Mesendoderm (in vitro differentiated cells): ENCODE results near the gene TMEM217.

Experiments used
- DNase-seq: peaks from one replicate; pipeline ENCODE4 v3.0.0; 2013
- H2AK5ac ChIP-seq: 2 replicates; pipeline ENCODE4 v1.6.1; 2013; ENCODE audit warnings: low read length, inconsistent platforms
- H2BK120ac ChIP-seq: 2 replicates; pipeline ENCODE4 v1.6.1; 2013; ENCODE audit warnings: low read depth, mild to moderate bottlenecking, low read length, moderate library complexity, mixed read lengths
- H2BK15ac ChIP-seq: replicated peaks from 2 replicates; pipeline ENCODE4 v1.6.1; 2013; ENCODE audit warnings: low read depth, mild to moderate bottlenecking, moderate library complexity
- H2BK5ac ChIP-seq: 2 replicates; pipeline ENCODE4 v1.6.1; 2013; ENCODE audit warnings: low read length, inconsistent platforms
- H3K18ac ChIP-seq: 2 replicates; pipeline ENCODE4 v1.6.1; 2013; ENCODE audit warnings: mild to moderate bottlenecking, low read length, mixed read lengths
- H3K23ac ChIP-seq: one replicate; pipeline ENCODE4 v1.6.1; 2013; ENCODE audit warnings: low read length
- H3K27ac ChIP-seq: 2 replicates; pipeline ENCODE4 v1.5.1; 2013; ENCODE audit warnings: low read depth, mild to moderate bottlenecking, inconsistent platforms, low read length, moderate library complexity
- H3K27me3 ChIP-seq: 2 replicates; pipeline ENCODE4 v1.6.1; 2013; ENCODE audit warnings: low read length, control low read depth, mild to moderate bottlenecking, inconsistent platforms; ENCODE audit not compliant: insufficient read depth, poor library complexity
- H3K36me3 ChIP-seq: 2 replicates; pipeline ENCODE4 v1.6.1; 2013; ENCODE audit warnings: low read length, inconsistent platforms; ENCODE audit not compliant: control insufficient read depth, insufficient read depth
- H3K4ac ChIP-seq: one replicate; pipeline ENCODE4 v1.6.1; 2013; ENCODE audit warnings: low read depth, mild to moderate bottlenecking, low read length, moderate library complexity
- H3K4me1 ChIP-seq: 2 replicates; pipeline ENCODE4 v1.6.1; 2013; ENCODE audit warnings: low read depth, low read length, inconsistent platforms; ENCODE audit not compliant: control insufficient read depth
- H3K4me2 ChIP-seq: 2 replicates; pipeline ENCODE4 v1.6.1; 2013; ENCODE audit warnings: low read length
- H3K4me3 ChIP-seq: 2 replicates; pipeline ENCODE4 v1.5.1; 2013; ENCODE audit warnings: mild to moderate bottlenecking, low read length
- H3K56ac ChIP-seq: one replicate; pipeline ENCODE4 v1.6.1; 2013; ENCODE audit warnings: low read length
- H3K79me1 ChIP-seq: 2 replicates; pipeline ENCODE4 v1.6.1; 2013; ENCODE audit warnings: low read length, inconsistent platforms
- H3K79me2 ChIP-seq: 2 replicates; pipeline ENCODE4 v1.6.1; 2013; ENCODE audit warnings: mild to moderate bottlenecking, low read length; ENCODE audit not compliant: control insufficient read depth, insufficient read depth
- H3K9ac ChIP-seq: 2 replicates; pipeline ENCODE4 v1.6.1; 2013; ENCODE audit warnings: low read length, inconsistent platforms
- H4K5ac ChIP-seq: one replicate; pipeline ENCODE4 v1.6.1; 2013; ENCODE audit warnings: low read length
- H4K8ac ChIP-seq: one replicate; pipeline ENCODE4 v1.6.1; 2013; ENCODE audit warnings: low read depth, mild to moderate bottlenecking, control low read depth, low read length, moderate library complexity
- WGBS: extraction: QIAGEN DNeasy Blood & Tissue Kit; methylation state at CpG from one replicate; pipeline ENCODE4 v1.1.7; 2013; ENCODE audit warnings: low lambda C conversion rate, missing lambda C conversion rate; ENCODE audit not compliant: insufficient coverage; ENCODE audit errors: extremely low coverage; 5-methylcytosine and 5-hydroxymethylcytosine counted together

TMEM217 gene

DNA sequence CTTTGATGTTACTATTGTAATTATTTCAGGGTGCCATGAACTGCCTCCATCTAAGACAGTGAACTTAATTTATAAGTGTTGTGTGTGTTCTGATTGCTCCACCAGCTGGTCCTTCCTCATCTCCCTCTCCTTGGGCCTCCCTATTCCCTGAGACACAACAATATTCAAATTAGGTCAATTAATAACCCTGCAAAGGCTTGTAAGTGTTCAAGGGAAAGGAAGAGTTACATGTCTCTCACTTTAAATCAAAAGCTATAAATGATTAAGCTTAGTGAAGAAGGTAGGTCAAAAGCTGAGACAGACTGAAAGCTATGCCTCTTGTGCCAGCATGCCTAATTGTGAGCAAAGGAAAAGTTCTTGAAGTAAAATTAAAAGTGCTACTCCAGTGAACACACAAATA lies 35.5 kb upstream of the TMEM217 start:
- Histone ChIP-seq H3K18ac (no peak overlapping the region), H4K5ac (no peak overlapping the region), H2BK120ac (no peak overlapping the region), H3K27me3 (no peaks in the 10 kb centered on the region), H3K56ac (no peak overlapping the region), H3K4me2 (no peak overlapping the region), H2AK5ac (no peak overlapping the region), H3K23ac (no peak overlapping the region), H3K4ac (no peak overlapping the region), H3K4me1 (no peaks in the 10 kb centered on the region), H3K36me3 (peaks cover 4% of the 10 kb centered on the region), H3K9ac (no peak overlapping the region), H3K79me2 (no peaks in the 10 kb centered on the region), H3K79me1 (no peaks in the 10 kb centered on the region), H4K8ac (no peak overlapping the region), H2BK5ac (no peak overlapping the region), H3K27ac (no peak overlapping the region), H3K4me3 (no peak overlapping the region), H2BK15ac (no peak overlapping the region)
- no peak for DNase-seq

DNA sequence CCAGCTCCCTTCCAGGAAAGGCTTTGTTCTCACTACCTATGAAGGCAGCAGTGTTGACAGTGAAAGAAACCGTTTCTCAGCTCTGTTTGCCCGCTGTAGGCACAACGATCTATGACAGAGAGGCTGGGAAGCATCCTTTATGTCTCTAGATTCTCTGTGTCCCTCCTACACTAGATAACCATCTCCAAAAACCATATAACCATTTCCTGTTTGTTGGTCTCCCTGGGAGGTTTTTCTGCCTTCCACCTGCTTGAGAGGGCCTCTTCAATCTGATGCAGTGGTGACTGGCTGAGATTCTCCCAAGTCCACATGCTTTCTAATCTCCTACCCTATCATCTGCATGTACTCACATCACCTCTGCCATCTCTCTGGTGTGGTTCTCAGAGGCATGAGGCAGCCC lies 32.0 kb upstream of the TMEM217 start:
- no peak overlapping the region for H2AK5ac ChIP-seq
- H2BK15ac ChIP-seq: no peak overlapping the region
- peak; percentile 27 for DNase-seq
- H3K4me3 ChIP-seq: no peak overlapping the region
- H2BK5ac ChIP-seq: no peak overlapping the region
- H3K79me1 ChIP-seq: no peaks in the 10 kb centered on the region
- no CpG with 5 or more reads among the region's 3 CpGs for WGBS
- no peak overlapping the region for H2BK120ac ChIP-seq
- H4K5ac ChIP-seq: no peak overlapping the region
- H3K9ac ChIP-seq: no peak overlapping the region
- no peak overlapping the region for H3K23ac ChIP-seq
- no peaks in the 10 kb centered on the region for H3K79me2 ChIP-seq
- H3K4me1 ChIP-seq: no peaks in the 10 kb centered on the region
- no peak overlapping the region for H3K4me2 ChIP-seq
- H3K56ac ChIP-seq: no peak overlapping the region
- H3K4ac ChIP-seq: no peak overlapping the region
- no peak overlapping the region for H3K27ac ChIP-seq
- H3K18ac ChIP-seq: no peak overlapping the region
- H4K8ac ChIP-seq: no peak overlapping the region
- peaks cover 4% of the 10 kb centered on the region for H3K36me3 ChIP-seq
- no peaks in the 10 kb centered on the region for H3K27me3 ChIP-seq

DNA sequence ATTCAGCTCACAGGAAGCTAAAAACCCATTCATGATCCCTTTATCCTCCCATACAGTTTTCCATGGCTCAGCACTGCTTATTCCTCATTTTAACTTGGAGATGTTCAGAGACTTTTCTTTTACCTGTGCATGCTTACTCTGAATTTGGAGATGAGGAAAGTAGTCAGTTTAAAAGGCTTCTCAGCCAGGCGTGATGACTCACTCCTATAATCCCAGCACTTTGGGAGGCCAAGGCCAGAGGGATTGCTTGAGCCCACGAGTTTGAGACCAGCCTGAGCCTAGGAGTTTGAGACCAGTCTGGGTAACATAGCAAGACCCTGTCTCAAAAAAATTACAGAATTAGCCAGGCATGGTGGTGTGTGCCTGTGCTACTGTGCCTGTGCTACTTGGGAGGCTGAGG lies 30.3 kb upstream of the TMEM217 start:
- Histone ChIP-seq H2AK5ac (no peak overlapping the region), H3K27me3 (no peaks in the 10 kb centered on the region), H3K4me2 (no peak overlapping the region), H3K4me3 (no peak overlapping the region), H3K56ac (no peak overlapping the region), H3K18ac (no peak overlapping the region), H3K9ac (no peak overlapping the region), H2BK5ac (no peak overlapping the region), H3K79me1 (no peaks in the 10 kb centered on the region), H2BK15ac (no peak overlapping the region), H3K23ac (no peak overlapping the region), H4K5ac (no peak overlapping the region), H3K36me3 (peaks cover 10% of the 10 kb centered on the region), H4K8ac (no peak overlapping the region), H3K27ac (no peak overlapping the region), H3K4me1 (no peaks in the 10 kb centered on the region), H2BK120ac (no peak overlapping the region), H3K79me2 (no peaks in the 10 kb centered on the region), H3K4ac (no peak overlapping the region)
- no CpG with 5 or more reads among the region's 2 CpGs for WGBS
- DNase-seq: no peak

DNA sequence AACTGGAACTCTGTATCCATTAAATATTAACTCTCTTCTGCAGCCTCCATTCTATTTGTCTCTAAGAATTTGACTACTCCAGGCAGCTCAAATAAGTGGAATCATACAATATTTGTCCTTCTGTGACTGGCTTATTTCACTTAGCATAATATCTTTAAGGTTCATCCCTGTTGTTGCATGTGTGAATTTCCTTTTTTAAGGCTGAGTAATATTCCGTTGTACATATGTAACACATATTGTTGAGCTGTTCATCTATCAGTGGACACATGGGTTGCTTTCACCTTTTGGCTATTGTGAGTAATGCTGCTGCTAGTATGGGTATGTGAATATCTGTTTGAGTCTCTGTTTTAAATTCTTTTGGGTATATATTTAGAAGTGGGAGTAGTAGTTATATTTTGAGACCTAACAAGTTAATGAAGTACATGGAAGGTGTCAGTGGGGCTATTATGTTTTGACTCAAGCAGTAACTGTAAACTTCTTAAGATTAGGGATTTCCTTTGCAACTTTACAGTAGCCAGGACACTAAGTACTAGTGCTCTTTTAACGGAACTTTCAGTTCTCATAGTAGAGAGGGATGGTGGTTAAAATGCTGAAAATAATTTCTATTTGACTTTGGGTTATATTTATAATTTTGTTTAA lies 29.7 kb upstream of the TMEM217 start:
- DNase-seq: no peak
- H3K4ac ChIP-seq: no peak overlapping the region
- H3K79me2 ChIP-seq: no peaks in the 10 kb centered on the region
- no peaks in the 10 kb centered on the region for H3K27me3 ChIP-seq
- H3K4me2 ChIP-seq: no peak overlapping the region
- no peak overlapping the region for H3K23ac ChIP-seq
- peaks cover 10% of the 10 kb centered on the region for H3K36me3 ChIP-seq
- H3K56ac ChIP-seq: no peak overlapping the region
- no peak overlapping the region for H2BK5ac ChIP-seq
- no peak overlapping the region for H2BK15ac ChIP-seq
- no peak overlapping the region for H3K27ac ChIP-seq
- no peak overlapping the region for H3K18ac ChIP-seq
- no CpG with 5 or more reads among the region's 2 CpGs for WGBS
- H4K5ac ChIP-seq: no peak overlapping the region
- H2BK120ac ChIP-seq: no peak overlapping the region
- H3K4me1 ChIP-seq: no peaks in the 10 kb centered on the region
- no peak overlapping the region for H2AK5ac ChIP-seq
- H4K8ac ChIP-seq: no peak overlapping the region
- no peak overlapping the region for H3K9ac ChIP-seq
- H3K4me3 ChIP-seq: no peak overlapping the region
- no peaks in the 10 kb centered on the region for H3K79me1 ChIP-seq

DNA sequence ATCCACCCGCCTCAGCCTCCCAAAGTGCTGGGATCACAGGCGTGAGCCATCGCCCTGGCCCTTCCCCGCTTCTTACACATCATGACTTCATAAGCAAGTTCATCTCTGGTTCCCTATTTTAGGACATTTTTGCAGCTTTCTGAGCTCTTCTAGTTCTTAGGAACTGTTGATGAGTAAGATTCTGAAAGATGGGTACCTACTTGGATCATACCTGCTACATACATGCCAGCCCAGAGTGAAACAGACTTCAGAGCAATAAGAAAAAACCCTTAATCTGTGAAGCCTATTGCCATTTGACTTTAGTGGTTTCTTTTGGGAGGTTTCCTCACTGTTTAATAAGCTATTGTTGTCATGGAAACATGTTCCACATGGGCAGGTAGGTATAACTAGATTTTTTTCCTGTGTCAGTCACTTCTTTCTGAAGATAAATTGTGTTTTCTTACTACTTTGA lies 27.9 kb upstream of the TMEM217 start:
- H3K79me2 ChIP-seq: no peaks in the 10 kb centered on the region
- H3K4me3 ChIP-seq: no peak overlapping the region
- no peak overlapping the region for H2BK15ac ChIP-seq
- H3K4me1 ChIP-seq: no peaks in the 10 kb centered on the region
- DNase-seq: no peak
- no peak overlapping the region for H2AK5ac ChIP-seq
- no peaks in the 10 kb centered on the region for H3K79me1 ChIP-seq
- H3K18ac ChIP-seq: no peak overlapping the region
- WGBS: no CpG with 5 or more reads among the region's 4 CpGs
- no peak overlapping the region for H3K56ac ChIP-seq
- no peak overlapping the region for H3K23ac ChIP-seq
- H3K4me2 ChIP-seq: no peak overlapping the region
- H3K9ac ChIP-seq: no peak overlapping the region
- no peak overlapping the region for H4K5ac ChIP-seq
- no peak overlapping the region for H3K4ac ChIP-seq
- H3K27ac ChIP-seq: no peak overlapping the region
- no peak overlapping the region for H2BK5ac ChIP-seq
- no peak overlapping the region for H4K8ac ChIP-seq
- H2BK120ac ChIP-seq: no peak overlapping the region
- peaks cover 6% of the 10 kb centered on the region for H3K36me3 ChIP-seq
- H3K27me3 ChIP-seq: no peaks in the 10 kb centered on the region

DNA sequence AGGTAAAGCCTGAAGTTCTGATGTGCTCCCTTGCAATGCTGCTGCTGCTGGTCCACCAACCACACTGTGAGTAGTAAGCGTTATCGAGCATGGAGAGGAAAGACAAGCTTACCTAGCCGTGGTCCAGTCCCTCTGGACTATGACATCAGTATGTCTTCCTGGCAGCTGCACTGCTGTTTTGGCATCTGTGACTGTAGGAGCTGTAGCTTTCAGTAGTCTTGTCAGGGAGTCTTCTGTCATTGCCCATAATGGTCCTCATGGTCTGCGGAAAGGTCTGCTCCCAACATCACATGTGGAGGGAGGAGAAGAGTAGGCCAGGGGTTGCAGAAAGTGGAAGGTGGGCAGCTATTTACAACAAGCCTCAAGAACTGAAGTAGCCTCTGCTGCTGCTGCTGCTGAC lies 26.8 kb upstream of the TMEM217 start:
- no peak overlapping the region for H4K5ac ChIP-seq
- H3K79me1 ChIP-seq: no peaks in the 10 kb centered on the region
- H3K36me3 ChIP-seq: peaks cover 6% of the 10 kb centered on the region
- H2BK15ac ChIP-seq: no peak overlapping the region
- H3K9ac ChIP-seq: no peak overlapping the region
- no peak overlapping the region for H3K4me3 ChIP-seq
- no peak overlapping the region for H3K56ac ChIP-seq
- H4K8ac ChIP-seq: no peak overlapping the region
- no peaks in the 10 kb centered on the region for H3K79me2 ChIP-seq
- H3K4ac ChIP-seq: no peak overlapping the region
- H3K27ac ChIP-seq: no peak overlapping the region
- no peak overlapping the region for H2BK5ac ChIP-seq
- DNase-seq: no peak
- H3K4me1 ChIP-seq: no peaks in the 10 kb centered on the region
- H2BK120ac ChIP-seq: no peak overlapping the region
- WGBS: no CpG with 5 or more reads among the region's 4 CpGs
- no peak overlapping the region for H3K4me2 ChIP-seq
- H2AK5ac ChIP-seq: no peak overlapping the region
- no peaks in the 10 kb centered on the region for H3K27me3 ChIP-seq
- H3K18ac ChIP-seq: no peak overlapping the region
- no peak overlapping the region for H3K23ac ChIP-seq
